GM19023 (cell line): ENCODE measurements around the gene C7orf57.

ENCODE experiments used
- ATAC-seq: cut with Tn5 transposase; IDR thresholded peaks from one replicate; pipeline ENCODE4 v1.9.1; 2021; ENCODE audit warnings: mild to moderate bottlenecking, moderate library complexity; ENCODE audit not compliant: unreplicated experiment

C7orf57 gene

DNA sequence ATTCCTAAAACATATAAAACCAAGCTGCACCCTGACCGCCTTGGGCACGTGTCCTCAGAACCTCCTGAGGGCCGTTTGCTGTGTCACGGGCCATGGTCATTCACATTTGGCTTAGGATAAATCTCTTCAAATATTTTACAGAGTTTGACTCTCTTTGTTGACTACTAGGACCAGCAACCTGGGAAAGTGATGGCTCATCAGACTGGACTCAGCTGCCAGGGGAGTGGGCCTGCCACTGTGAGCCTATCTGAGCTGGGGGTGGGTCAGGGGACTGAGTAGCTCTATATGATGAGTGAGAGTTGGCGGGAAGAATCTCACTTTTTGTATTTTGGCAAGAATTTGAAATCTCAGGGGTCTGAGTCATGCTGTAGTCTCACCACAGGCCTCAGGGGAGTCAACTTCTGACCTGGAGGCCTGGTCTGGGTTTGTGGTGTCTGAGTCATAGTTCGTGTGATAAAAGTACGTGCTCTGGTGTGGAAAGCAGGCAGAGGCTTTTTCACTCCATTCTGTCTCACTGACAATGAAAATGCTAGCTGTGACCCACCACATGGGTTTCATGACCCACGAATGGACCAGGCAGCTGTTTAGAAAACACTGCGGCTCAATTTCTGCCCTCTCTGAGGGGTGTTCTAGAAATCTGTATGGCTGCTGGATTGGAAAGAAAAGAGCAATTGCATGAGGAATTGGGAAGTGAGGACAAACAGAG lies 49.5 kb downstream of the C7orf57 start:
- peak; percentile 54 for ATAC-seq

DNA sequence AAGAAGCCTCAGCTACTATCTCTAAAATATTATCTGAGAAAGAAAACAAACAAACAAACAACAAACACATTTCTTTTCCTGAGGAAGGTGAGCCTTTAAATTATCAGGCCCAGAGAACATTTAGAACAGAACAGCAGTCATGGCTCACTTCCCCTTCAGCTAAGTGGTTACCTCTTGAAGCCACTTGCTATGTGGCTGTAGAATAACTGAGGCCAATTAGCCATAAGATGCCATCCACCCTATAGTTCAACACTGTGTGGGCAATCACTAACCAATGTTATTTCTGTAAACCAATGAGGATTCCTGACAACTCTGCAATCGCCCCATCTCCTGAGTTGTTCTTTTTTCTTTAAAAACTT lies 50.1 kb downstream of the C7orf57 start:
- ATAC-seq, result no peak

DNA sequence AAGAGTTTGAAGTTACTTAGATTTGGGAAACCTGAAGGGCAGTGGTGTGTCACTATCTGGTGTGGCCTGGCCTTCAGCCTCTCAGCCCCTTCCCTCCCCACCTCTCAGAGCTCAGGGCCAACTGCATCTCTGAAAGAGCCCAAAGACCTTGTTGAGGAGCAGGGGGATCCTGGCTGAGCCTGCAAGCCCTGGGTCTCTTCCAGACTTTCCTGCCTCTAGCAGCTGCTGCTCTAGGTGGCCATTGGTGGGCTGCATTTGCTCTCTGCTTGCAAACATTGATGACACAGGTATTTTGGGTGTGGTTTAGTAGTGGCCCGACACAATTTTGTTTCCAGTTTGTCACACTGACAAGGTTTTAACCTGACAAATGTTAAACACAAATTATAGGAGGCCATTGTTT lies 50.6 kb downstream of the C7orf57 start:
- ATAC-seq, result no peak

DNA sequence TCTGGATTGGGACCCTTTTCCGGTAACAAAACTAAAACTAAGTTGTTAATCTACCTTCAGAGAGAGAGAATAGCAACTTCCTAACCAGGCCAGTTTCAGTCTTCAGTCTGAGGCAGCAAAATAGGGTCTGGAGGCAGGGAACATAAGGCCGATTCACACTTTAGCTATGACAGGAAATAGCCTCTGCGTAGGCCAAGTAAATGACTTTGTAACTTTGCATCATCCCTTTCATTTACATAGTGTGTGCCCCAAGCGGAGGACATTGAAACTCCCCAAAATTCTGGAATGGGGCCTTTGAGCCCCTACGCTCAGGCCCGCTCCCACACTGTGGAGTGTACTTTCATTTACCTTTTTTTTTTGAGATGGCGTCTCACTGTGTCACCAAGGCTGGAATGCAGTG lies 52.0 kb downstream of the C7orf57 start:
- ATAC-seq, result no peak

DNA sequence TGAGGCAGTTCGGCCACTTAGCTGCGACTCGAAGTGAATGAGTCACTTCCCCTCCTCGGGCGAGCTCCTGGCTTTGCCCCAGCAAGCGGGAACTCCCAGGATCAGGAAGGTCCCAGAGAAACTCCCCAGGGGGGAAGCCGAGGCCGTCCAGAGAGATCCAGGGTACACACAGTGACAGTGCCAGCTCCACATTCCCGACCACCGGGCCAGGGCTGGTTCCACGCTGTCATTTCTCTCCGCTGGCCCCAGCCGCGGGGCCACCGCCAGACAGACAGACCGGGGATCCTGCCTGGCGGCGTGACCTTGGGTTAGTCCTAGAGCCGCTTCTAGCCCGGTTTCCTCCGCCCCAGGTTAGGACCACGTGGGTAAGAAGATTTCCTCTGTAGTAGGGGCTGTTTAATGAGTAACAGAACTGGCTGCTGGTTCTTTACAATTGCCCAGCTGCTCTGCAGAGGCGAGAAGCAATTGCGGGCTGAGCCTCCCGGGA lies 53.3 kb downstream of the C7orf57 start:
- ATAC-seq, result peak; percentile 61

DNA sequence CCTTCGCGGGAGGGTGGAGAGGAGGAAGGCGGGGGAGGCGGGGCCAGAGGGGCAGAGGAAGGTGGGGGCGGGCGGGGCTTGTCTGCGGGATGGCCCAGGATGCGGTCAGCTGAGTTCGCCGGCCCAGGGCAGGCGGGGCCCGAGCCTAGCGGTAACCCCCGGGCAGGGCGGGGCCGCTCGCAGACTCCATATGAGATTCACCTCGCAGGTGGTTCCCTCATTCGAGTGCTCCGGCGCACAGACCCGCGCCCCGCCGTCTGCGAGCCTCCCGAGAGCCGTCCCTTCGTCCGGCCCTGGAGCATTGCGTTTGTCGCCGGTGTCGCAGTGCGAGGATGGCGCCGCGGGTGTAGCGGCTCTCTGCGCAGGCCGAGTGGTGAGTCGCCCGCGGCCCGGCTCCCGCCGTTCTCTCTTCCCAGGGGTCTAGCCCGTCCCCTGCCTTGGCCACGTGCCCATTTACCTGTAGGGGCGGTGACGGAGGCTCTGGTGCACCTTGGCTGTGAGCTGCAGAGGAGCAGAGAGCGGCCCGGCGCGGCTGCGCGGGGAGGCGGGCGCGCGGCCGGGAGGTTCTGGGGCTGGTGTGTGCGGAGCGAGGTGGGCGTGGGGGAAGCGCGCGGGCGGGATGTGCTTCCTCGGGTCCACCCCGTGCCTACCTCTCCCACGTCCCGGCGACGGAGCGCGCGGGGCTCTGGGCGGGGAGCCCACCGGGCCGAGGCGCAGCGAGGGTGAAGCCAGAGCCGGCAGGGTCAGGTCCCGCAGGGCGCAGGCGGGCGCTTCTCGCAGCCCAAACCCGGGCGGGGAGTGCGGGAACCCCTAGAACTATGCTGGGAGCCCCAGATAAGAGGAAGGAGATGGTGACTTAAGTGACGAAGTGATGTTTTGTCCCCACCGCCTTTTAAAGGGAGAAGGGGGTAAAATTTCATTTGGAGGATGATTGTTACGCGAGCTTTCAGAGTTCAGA lies 54.0 kb downstream of the C7orf57 start, which contains the start of gene UPP1:
TSS of gene UPP1 (plus strand) at position 220 of the 958 bp plus-strand sequence. CDS start 5,519 bp downstream, outside the sequence.
- peak; percentile 61 for ATAC-seq

DNA sequence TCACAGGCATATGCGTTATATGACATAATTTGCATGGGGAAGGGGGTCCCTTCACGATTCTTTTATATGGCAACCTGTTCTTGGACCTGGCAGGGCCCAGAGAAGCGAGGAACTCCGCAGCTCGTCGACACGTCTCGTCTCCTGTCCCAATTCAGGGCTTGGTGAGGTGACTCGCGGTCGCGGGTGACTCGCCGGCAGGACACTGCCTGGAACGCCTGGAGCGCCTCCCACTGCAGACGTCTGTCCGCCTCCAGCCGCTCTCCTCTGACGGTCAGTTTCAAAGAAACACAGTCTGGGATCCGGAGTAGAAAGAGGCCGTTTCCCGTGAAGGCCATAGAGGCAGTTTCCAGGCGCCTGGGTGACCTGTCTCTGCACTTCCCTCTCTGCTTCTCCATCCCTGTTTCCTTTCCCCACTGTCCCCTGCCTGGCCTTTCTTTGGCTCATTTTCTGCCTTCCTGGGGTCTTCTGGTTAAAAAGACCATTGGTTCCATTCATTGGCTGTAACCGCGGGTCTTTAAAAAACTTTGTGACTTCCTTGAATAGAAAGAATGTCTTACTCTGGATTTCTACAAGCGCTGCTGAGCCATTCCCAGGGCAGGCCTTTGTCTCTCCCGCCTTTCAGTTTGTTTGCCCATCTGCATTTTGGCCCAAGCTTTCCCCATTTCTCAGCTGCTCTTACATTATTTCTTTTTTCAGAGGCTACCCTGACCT lies 54.9 kb downstream of the C7orf57 start:
- no peak for ATAC-seq

DNA sequence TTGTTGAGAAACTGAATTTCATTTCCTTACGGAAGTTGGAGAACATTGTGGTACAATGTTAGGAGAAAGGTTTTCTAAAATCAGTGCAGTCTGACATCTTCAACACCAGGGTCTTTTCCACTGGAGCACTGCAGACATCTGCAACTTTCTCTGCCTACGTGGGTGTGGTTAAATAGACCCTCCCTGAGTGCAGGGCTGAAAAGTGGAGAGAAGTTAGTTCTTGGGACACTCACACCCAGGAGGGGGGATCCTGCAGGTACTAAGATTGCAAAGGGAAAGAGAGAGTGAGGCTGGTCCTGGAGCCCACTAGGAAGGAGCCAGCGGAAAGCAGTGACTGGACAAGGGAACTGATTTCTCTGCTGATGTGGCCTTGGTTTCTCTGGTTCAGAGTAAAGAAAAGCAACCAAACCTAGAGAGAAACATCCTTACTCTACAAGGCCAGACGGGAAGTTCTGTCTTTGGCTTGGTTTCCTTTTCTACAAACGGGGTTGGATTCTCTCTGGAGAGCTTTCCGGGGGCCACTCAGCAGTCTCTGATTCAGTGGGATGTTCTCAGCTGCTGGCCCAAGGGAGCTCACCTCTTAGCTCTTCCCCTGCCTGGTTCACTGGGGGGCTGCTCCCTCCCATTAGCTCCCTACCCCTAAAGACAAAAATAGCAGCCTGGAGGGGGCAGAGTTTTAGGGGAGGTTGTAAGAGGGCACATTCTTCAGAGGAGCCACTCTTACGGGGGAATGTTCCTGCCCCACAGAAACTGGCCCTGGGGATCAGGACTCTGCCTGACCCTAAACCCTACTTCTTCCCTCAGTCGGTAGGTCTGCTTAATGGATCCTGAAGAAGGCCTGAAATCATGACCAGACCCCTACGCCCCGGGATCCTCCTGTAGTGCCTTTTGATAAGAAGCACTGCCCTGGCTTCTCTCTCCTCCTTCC lies 56.4 kb downstream of the C7orf57 start:
- ATAC-seq, result no peak

DNA sequence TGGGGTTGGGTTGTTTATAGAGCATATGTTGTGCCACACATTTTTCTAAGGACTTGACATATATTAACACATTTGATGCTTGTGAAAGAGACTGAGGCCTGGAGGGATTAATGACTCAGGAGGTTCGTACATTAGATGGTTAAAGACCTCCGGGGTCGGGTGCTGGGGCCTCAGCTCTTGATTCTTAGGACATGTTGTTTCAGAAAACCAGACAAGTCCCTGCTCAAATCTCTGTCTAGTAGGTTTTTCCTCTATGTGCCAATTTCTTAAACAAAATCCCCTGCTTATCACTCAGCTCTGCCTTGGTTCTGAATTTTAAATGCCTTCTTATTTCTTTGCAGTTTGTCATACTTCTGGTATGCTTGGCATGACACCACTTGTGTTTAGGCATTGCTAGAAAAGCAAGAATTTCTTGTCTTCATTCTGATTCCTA lies 59.5 kb downstream of the C7orf57 start:
- no peak for ATAC-seq

DNA sequence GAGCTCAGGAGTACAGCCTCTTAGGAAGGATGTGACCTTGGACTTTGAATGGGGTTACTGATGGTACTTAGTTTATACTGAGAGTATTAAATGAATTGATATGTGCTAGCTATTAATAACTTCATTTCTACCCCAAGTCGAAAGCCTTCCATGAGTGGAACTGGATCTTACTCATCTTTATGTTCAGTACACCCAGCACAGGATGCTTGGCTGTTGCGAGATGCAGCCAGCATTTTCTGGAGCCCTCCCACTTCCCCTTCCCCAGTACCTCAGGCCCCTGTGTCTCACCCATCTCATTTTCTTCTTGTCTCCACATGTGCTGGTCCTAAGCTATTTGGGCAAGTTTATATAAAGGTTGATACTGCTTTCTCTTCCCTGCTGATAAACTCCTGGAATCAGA lies 60.9 kb downstream of the C7orf57 start:
- no peak for ATAC-seq

DNA sequence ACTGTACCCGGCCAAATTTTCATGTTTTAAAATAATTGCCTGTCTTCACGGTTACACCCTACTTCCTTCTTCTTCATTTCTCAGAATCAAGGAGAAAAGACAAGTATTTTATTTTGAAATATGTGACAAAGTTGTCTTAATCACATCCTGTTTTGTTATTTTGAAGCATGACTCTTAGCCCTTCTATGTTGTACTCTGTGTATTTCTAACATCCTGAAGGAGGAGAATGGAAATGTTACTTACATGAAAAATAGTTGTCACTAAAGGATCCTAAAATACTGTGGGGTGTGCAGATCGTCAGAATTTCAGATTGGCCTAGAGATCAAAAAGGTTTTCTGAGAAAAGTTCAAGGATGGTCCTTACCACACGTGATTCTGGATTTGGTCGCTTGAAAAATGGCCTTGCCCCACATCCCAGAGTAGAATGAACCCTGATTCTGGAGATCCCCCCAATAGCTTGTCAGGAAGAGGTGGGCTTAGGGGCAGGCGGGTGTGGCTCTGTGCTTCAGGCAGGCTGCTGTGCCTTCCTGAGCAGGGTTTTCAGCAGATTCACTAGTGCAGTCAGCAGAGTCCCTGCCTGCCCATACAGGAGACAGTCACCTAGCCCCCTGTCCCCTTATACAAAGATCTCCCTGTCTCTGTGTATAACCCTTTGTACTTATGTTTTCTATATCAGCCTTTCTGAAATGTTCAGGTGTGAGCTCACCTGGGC lies 62.3 kb downstream of the C7orf57 start:
- ATAC-seq, result no peak

DNA sequence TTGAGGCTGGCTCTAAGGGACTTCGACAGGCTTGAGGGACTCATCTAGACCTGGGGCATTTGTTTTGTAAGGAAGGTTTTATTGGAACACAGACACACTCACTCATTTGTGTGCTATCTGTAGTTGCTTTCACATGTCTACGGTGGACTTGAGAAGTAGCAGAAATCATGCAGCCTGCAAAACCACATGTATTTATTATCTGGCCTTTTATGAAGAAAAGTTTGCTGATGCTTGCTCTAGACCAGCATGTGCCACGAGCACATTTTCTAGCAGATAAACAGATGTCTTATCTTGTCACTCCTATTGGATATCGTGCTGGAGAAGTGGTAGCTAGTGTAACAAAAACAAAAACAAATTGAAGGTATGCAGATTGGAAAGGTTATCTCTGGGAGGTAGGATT lies 63.5 kb downstream of the C7orf57 start:
- ATAC-seq, result no peak

DNA sequence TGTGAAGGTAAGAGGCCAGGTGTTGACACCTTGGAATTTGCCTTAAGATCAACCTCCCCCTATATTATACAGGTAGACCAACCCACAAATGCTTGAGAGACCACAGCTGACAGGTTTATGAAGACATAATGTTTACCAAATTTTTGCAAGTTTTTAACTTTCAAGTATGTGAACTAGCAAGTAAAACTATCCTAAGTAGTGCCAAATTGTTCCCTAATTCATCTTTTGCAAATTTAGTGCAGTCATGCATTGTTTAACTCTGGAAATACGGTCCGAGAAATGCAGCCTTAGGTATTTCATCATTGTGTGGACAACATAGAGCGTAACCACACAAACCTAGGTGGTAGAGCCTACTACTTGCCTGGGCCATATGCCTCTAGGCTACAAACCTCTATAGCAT lies 64.4 kb downstream of the C7orf57 start:
- no peak for ATAC-seq

DNA sequence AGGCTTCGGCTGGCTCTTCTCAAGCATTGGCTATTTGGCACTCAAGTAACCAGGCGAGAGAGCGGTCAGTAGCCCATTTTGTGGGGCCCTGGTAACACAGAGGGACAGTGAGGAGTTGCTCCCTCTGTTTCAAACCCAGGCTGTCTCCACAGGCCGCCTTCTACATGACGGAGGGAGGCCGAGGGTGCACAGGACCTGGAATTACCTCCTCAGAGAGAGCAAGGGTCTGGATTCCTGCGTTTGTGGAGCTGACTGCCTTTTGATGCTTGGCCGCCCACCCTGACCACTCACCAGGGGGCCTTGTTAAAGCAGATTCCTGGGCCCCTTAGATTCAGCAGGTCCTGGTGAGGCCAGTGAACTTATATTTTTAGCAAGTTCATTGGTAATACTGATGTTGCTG lies 66.0 kb downstream of the C7orf57 start:
- ATAC-seq, result no peak

DNA sequence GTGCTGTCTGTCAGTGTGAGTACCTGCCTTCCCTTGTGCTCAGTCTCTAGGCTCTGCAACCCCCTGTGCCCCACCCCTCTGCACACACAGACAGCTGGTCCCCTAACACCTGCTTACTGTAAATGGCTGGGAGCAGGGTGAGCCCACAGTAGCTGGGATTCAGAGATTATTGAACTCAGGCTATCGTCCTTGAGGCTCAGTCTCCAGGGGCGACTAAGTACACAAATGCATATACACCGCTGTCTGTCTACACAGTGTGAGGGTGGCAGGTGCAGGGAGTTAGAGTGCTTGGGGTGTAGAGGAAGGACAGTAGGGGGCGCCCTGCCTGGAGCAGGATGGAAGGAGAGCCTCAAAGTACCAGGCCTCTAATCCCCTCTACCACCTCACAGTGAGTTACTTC lies 66.6 kb downstream of the C7orf57 start:
- no peak for ATAC-seq

DNA sequence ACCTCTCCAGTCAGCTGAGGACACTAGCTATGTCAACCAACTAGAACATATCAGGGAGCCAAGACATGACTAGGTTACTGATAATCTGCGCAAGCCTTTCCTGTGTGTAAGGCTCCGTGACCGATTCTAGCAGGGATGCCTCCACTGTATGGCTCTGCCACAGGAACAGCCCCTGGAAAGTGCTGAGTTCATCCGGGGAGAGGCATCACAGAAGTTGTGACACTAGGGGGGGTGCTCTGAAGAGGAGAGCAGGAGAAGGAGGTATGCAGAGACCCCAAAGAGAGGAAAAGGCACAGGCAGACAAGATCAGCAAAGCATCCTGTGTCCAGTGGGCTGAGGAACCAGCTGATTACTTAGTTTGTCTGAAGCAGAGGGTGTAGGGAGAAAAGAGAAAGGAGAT lies 67.2 kb downstream of the C7orf57 start:
- no peak for ATAC-seq

DNA sequence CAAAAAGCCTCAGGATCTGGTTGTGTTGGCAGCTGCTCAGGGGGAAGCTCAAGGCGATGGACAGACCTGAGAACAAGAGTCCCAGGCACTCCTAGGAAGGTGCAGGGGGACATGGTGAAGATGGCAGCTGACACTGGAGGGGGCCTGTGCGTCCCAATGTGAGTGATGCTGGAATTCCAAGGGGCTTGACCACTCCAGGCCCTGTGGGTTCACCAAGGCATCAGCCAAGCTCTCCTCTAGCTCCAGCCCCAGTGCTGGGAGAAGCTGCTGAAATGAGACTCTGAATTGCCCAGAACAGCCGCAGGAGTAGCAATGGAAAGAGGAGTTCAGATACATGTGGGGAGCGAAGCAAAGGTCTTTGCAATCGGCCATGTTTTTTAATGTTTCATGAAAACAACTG lies 69.7 kb downstream of the C7orf57 start:
- ATAC-seq, result no peak

DNA sequence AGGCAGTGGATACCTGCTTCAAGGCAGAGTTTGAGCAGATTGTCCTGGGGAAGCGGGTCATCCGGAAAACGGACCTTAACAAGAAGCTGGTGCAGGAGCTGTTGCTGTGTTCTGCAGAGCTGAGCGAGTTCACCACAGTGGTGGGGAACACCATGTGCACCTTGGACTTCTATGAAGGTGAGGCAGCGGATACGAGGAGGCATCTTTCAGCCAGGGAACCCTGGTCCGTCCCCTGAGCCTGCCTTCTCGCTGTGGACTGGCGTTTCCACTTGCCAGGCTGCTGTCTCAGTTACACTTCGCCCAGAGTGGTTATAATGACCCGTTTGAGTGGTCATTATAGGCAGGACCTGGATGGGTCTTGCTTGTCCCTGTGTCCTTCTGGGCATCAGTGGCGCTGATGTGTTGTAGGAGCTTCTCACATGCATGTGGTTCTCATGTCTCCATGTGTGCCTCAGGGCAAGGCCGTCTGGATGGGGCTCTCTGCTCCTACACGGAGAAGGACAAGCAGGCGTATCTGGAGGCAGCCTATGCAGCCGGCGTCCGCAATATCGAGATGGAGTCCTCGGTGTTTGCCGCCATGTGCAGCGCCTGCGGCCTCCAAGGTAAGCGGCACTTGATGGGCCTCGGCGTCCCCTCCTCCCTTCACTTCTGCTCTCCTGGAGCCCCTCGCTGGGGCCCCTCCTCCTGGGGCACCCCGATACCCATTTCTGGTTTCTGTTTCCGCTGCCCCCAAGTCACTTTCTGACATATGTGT lies 71.7 kb downstream of the C7orf57 start:
- no peak for ATAC-seq

DNA sequence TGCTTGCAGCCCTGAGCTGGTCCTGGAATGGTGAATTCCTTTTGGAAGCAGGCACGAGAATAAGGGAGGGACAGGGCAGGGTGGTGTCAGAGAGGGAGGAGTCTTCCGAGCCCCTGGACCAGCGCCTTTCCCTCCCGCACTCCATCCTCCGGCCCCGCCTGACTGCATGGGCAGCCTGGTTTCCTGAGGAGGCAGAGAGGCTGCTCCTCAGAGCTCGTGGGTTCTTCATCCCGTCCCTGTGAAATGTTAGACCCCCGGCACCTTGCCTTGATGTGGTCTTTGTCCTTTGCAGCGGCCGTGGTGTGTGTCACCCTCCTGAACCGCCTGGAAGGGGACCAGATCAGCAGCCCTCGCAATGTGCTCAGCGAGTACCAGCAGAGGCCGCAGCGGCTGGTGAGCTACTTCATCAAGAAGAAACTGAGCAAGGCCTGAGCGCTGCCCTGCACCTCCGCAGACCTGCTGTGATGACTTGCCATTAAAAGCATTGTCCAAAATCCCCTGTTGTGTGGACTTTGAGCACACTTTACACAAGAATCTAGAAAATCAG lies 72.7 kb downstream of the C7orf57 start:
- ATAC-seq, result no peak
